C4-2B (cell line): ENCODE data around the gene PDZD2.

Source experiments
- ZFX ChIP-seq: fragments of 450-650 bp; IDR thresholded peaks from 2 replicates; pipeline ENCODE4 v1.6.1; 2017
- TF ChIP-seq, protein P1 (sequence below): fragments of 450-650 bp; conservative IDR thresholded peaks from 2 replicates; pipeline ENCODE4 v1.5.1; 2017; ENCODE audit warnings: mild to moderate bottlenecking

DNA sequence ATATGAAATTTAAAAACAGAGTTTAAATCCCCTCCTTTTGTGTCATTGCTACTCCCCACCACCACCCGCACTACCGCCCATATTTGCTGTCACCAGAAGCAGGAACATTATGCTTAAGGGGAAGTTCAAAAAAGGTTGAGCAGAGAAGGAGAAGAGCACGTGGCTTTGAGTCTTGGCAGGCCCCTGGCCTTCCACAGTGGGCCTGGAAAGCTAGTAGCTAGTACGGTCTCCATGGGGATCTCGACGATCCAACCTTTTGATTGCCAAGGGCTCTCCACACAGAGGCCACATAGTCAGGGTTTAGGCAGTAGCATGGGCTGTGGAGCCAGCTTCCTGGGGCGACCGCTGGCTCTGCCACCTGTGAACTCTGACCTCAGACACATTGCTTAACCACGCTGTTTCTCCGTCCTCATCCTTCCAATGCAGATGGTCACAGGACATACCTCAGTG, 445.1 kb downstream of the PDZD2 start:
- TF ChIP-seq, protein P1, sequence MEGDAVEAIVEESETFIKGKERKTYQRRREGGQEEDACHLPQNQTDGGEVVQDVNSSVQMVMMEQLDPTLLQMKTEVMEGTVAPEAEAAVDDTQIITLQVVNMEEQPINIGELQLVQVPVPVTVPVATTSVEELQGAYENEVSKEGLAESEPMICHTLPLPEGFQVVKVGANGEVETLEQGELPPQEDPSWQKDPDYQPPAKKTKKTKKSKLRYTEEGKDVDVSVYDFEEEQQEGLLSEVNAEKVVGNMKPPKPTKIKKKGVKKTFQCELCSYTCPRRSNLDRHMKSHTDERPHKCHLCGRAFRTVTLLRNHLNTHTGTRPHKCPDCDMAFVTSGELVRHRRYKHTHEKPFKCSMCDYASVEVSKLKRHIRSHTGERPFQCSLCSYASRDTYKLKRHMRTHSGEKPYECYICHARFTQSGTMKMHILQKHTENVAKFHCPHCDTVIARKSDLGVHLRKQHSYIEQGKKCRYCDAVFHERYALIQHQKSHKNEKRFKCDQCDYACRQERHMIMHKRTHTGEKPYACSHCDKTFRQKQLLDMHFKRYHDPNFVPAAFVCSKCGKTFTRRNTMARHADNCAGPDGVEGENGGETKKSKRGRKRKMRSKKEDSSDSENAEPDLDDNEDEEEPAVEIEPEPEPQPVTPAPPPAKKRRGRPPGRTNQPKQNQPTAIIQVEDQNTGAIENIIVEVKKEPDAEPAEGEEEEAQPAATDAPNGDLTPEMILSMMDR = no peak
- no peak for TF ChIP-seq ZFX
